ENCODE data around the gene SACM1L.

GRCh38 chr3:45642731-45643152 is 46.5 kb upstream of the SACM1L start:
- TF ChIP-seq POLR2AphosphoS5 (IDR thresholded peaks at IDR 0.05; ENCODE audit: low read depth, low read length) (no peak), TAF1 (IDR thresholded peaks at IDR 0.05; ENCODE audit: borderline replicate concordance, insufficient read depth, low read length) (no peak)

Data from PFSK-1 (cell line).